HG03571 (cell line): ENCODE results near the gene FOXQ1.

Experiments used
- ATAC-seq: cut with Tn5 transposase; IDR thresholded peaks from one replicate; pipeline ENCODE4 v1.9.1; 2021; ENCODE audit not compliant: unreplicated experiment

FOXQ1 gene

DNA sequence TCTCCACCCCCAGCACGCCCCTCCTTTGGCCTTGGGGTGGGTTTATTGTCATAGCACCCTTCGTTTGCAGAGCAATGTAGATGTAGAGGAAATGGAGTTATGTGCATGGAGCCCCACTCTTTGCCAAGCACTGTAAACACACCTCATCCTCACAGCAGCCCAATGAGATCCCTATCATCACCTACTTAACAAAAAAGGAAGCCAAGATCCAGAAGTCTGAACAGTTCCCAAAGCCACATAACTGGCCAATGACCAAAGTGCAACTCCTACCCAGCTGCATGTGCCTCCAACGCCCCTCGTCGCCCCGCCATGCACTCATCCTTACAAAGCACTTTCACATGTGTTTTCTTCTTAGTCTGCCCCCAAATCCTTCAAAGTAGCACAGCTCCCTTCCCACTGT lies 21.8 kb upstream of the FOXQ1 start:
- ATAC-seq = no peak

DNA sequence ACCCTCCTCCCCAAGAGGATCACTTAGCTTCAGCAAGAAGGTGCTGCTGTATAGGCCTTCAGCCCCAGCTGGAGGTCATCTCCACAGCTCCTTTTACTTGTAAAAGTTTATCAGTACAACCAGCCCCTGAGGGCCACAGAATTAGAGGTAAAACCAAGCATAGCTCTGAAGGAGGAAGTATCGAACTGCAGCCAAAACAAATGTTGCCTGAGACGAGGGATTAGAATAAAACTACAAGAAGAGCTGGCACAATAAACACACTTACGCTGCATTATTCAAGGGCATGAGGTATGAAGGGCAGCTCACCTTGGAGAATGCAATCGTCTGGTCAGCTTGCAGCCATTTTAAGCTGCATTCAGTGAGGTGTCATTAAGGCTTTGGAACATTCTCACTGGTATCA lies 21.1 kb upstream of the FOXQ1 start:
- ATAC-seq = no peak

DNA sequence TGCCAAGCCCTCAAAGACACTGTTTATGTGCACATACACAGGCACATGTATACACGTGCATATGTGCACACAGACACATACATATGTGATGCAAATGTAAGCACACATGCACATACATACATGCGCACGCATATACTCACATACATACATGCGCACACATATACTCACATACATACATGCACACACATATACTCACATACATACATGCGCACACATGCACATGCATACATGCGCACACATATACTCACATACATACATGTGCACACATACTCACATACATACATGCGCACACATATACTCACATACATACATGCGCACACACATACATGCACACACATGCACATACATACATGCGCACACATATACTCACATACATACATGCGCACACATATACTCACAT lies 20.5 kb upstream of the FOXQ1 start:
- ATAC-seq = no peak

DNA sequence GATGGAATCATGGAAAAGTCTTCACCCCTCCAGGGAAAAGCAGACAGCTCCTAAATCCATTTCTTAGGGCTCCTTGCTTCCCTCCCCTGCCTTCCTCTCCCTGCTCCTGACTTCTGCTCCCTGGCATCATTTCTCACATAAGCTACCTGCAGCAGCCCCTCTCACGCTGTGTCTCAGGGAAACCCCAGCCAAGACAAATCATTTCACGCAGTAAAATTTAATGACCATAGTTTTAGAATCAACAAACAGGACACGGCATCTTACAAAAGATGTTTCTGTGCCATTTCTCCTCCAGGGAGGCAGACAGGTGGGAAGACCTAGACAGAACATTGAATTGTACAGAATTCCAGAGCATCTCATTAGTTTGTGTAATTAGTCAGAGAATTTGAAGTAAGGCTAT lies 16.5 kb upstream of the FOXQ1 start:
- ATAC-seq = no peak

DNA sequence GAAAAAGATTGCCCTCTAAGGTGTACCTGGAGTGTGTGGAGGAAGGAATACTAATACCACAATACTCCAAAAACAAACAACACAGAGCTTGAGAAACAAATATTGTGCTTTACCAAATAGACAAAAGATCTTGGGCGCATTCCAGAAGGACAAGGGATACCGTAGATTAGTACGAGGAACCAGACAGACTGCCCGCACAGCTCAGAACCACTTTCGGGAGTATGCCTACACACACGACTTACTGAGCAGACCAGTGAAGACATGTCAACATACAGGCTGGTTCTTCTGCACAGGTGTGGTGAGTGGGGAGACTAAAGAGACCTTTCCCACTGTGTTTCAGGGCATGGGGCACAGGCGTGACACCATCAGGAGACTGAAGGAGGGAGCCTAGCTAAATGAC lies 15.8 kb upstream of the FOXQ1 start:
- no peak for ATAC-seq

DNA sequence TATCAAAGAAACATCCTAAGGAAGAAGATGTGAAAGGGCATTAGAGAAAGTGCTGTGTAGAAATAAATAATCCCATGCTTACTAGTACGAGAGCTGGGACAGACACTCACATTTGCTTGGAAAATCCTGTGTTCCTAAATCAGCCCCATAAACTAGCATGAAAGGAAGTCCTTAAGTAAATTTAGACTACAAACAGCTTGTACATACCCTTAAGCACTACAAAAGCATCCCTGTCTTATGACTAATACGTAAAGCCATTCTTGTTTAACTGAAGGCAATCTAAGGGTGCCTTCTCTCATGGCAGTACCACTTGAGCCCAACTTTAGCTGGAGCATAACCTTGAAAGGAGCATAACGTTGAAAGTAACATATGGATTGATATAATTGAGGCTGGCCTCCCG lies 15.4 kb upstream of the FOXQ1 start:
- no peak for ATAC-seq

DNA sequence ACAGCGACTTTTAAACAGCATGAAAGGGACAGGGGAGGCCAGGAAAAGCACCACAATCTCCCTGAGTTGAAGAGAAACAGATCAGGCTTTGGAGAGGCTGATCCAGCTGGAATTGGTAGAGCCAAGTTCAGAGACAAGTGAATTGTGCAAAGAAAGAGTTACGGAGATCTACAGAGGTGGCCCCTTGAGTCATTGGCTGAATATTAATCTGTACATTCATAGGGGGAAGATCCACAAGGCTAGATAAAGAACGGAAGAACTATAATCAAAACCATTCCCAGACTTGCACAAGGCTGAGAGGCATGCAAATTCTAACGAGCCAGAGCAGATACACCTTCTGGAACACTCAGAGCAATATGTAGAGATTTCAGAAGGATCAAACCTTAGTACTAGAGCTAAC lies 14.2 kb upstream of the FOXQ1 start:
- ATAC-seq = no peak

DNA sequence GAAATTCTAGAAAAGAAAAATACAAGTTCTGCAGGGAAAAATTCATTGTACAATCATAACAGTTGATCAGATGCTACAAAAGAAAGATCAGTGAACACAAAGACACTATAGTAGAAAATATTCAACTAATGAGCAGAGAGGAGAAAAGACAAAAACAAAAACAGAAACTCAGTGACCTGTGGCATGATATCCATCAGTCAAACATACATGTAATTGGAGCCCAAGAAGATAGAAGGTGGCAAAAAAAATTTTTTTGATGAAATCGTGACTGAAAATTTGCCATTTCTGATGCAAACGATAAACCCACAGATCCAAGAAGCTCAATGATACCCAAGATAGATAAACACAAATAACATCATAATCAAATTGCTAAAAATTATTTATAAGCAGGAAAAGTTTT lies 13.1 kb upstream of the FOXQ1 start:
- no peak for ATAC-seq

DNA sequence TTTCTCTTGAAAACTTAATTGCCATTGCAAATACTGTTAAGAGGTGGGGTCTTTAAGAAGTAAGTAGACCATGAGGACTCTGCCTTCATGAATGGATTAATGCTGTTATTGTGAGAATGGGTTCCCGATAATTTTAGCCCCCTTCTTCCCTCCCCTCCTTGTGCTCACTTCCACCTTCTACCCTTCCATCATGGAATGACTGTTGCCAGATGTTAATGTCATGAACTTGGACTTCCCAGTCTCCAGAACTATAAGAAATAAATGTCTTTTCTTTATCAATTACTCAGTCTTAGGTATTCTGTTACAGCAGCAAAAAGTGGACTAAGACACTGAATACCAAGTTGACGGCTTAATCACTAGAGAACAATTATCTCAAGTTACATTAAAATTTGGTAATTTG lies 5.8 kb upstream of the FOXQ1 start:
- ATAC-seq = no peak

DNA sequence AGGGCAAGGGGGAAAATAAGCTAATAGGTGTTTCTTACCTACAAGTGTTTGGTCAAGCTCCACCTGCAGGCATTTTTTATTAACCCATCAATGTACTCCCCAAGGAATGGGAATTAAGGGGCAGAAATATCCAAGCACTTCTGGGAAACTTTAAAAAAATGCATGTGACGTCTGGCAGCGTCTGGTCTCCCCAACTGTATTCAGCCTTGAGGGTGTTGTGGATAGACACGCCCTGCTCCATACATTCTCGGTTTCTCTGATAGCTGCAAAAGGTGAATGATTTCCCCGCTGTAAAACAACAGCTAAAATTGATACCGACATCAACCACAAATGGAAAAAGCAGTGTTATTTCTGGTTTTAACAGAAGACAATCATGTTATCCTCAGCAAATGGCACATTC lies 2.5 kb upstream of the FOXQ1 start:
- no peak for ATAC-seq

DNA sequence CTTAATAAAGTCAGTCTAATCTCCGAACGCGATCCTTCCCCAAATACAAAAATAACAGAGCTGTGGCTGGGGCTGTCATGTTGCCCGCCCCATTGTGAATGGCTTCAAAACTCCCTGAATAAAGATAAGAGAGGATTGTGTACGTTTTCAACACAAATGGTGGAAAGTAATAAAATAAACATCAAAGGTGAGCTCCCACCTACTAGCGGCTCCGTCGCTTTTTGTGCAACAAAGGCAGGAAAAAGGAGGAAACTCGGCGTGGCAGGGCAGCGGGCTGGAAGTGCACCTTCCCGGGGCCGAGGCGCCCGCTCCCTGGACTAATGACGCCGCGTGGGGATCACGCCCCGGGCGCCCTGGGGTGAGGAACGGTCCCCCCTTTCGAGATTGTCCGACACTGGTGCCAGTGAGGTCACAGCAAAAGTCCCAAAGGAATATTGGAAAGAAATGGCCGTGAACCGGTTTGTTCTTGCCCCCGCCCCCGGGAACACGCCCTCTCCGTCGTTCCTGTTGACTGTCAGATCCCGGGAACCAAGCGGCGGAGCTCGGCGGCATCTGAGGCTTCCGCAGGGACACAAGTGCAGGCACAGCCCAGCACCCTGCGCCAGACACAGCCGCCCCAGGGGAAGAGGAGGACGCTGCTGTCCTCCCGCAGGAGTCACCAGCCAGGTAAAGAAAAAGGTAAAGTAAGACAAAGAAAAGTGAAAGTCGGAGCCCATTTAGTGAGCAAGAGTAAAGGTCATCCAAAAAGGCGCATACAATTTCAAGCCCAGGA lies 1.1 kb upstream of the FOXQ1 start:
- no peak for ATAC-seq

DNA sequence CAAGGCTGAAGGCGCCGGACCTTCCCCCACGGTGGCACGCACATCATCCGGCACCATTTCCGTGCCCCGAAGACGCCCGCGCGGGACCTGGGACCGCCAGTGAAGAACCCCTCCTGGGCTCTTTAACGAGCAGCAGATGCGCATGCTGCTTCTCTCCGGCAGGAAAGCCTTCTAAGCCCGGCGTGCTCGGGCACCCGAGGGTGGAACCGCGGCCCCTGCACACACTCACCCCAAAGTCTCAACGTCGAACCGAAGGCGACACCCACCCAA lies 240 bp downstream of the FOXQ1 start:
- no peak for ATAC-seq

DNA sequence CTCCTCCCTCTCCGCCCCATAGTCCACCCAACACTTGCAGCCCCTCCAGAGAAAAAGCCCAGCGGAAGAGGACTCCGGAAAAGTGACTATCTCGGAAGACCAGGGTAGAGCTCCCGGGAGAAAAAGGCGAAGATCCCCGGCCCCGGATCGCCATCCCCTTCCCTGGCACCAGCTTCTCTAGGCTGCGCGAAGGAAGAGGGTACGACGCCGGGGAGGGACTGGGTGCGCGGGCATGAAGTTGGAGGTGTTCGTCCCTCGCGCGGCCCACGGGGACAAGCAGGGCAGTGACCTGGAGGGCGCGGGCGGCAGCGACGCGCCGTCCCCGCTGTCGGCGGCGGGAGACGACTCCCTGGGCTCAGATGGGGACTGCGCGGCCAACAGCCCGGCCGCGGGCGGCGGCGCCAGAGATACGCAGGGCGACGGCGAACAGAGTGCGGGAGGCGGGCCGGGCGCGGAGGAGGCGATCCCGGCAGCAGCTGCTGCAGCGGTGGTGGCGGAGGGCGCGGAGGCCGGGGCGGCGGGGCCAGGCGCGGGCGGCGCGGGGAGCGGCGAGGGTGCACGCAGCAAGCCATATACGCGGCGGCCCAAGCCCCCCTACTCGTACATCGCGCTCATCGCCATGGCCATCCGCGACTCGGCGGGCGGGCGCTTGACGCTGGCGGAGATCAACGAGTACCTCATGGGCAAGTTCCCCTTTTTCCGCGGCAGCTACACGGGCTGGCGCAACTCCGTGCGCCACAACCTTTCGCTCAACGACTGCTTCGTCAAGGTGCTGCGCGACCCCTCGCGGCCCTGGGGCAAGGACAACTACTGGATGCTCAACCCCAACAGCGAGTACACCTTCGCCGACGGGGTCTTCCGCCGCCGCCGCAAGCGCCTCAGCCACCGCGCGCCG lies 822 bp downstream of the FOXQ1 start:
- no peak for ATAC-seq

DNA sequence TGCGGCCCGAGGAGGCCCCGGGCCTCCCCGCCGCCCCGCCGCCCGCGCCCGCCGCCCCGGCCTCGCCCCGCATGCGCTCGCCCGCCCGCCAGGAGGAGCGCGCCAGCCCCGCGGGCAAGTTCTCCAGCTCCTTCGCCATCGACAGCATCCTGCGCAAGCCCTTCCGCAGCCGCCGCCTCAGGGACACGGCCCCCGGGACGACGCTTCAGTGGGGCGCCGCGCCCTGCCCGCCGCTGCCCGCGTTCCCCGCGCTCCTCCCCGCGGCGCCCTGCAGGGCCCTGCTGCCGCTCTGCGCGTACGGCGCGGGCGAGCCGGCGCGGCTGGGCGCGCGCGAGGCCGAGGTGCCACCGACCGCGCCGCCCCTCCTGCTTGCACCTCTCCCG lies 1.5 kb downstream of the FOXQ1 start:
- ATAC-seq = no peak

DNA sequence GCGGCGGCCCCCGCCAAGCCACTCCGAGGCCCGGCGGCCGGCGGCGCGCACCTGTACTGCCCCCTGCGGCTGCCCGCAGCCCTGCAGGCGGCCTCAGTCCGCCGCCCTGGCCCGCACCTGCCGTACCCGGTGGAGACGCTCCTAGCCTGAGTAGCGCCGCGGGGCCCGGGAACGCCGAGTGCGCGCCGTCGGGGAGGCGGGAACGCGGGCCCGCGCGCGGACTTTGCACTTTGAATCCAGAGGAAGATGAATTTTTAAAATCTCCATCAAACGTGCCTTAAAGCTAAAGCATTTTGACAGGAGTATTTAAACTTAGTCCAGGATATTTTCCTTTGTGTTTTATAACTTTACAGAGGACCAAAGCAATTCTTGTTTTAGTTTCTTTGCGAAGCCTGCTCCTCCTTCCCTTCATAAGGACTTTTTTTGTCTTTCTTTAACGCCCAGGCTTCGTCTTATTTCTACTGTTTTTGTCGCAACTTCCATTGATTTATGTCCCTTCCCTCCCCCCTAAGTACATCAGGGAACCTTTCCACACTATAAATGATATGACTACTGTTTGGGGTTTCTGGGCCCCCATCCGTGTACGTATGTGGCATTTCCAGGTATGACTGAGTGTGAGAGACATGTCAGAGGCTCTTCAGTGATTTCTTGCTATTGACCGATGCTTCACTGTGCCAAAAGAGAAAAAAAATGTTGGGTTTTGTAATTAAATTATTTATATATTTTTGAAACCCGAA lies 2.0 kb downstream of the FOXQ1 start:
- no peak for ATAC-seq

DNA sequence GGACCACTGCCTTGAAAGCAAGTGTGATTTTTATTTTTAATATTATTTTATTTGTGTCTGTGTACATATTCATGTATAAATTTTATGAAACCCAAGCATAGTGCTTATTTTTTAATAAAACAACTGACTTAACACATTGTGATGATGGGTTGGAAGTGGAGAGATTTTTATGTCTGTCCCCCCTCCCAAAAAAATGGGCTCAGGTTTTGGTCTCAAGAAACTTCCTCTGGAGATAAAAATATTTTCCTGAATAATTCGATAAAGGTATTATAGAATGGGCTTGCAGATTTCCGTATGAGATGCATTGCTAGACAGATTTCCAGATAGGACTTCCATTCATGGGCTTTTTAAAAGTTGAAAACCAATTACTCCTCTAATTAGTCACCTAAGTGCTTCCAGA lies 2.7 kb downstream of the FOXQ1 start:
- no peak for ATAC-seq

DNA sequence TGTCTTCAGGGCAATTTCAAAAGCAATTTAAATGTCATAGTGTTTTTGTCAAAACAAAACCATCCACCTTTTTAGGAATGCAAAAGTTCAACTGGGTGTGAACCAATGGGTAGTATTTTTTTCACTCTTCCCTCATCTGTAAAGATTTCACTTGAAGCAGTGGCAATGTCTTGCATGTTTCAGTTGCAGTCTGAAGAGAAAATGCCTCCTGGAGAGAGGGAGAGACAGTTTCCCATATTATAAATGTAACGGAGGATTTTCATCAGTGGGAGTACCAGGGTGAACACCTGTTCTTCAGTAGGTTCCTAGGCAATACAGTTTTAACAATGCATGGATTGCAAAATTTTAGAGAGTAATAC lies 3.3 kb downstream of the FOXQ1 start:
- ATAC-seq = no peak

DNA sequence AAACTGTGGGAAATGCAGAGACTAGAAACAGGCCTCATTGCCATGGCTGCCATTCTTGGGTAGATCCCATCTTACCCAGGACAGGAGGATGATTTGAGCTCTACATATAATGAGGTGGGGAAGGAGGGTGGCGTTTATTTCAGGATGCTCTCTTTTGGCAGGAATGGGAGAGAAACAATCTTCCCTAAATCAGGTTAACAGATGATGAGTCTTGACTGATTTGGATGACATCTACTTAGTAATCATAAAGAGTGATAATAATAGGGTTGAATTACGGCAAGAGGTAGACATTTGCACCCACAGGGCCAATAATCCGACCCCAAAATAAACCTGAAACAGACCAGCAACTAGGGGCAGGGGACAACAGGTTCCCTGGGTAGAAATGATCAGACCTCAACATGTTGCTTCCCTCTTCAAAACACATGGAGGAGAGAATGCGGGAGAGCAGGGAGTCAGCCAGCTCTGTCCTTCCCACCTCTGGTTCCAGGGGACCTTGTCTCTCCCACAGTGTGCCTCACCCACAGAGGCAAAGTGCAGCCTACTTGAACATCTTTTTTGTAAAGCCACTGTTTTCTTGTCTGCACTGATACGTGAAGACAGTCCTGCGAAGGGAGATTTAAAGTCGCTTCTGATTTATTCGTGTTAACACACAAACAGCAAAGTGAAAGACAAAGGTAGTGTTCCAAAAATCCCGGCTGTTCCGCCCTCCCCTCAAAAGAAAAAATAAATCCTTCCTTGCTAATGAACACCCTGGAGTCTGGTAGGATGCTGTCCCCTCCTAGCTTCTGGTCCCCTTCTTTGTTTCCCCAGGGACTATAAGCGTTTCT lies 3.9 kb downstream of the FOXQ1 start:
- ATAC-seq = no peak

DNA sequence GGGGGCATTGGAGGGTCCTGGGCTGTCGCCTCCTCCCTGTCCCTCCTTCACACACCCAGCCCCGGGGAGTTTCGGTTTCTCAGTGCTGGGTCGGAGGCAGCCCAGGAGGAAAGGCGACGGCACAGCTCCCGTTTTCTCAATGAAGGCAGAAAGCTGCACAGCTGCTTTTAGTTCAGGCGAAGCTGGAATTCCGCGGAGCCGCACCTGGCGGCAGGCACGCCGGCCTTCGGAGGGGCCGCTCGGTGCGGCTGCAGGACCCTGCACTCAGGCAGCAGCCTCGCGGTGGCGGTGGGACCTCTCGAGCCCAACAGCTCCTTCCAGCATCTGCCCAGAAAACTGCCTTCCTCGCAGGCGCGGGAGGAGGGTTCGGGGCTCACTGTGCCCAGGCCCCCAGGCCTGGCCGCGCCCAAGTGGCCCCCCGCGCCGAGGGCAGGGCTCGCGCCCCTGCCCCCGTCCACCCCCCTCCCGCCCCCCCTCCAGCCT lies 4.6 kb downstream of the FOXQ1 start:
- ATAC-seq = no peak

DNA sequence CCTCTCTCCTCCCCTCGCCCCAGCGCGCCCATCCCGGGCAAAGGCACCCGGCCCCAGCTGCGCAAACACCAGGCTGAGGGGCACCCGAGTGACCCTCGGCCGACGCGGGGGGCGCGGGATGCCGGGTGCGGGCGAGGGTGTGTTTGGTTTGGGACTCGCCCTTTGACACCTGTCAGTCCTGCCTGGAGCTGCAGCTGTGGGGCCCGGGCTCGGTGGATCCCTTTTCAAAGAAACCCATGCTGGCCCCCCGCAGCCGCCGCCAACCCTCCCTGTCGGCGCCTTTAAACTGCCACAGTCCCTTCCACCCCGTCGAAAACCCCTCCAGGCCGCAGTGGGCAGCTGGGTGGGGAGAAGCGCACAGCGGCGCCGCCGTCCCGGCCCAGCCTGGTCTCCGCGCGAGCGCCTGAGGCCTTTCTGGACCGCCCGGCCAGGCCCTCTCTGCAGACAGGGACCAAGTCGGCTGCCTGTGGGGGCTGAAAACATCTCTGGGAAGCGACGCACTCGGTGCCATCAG lies 5.5 kb downstream of the FOXQ1 start:
- ATAC-seq = no peak

DNA sequence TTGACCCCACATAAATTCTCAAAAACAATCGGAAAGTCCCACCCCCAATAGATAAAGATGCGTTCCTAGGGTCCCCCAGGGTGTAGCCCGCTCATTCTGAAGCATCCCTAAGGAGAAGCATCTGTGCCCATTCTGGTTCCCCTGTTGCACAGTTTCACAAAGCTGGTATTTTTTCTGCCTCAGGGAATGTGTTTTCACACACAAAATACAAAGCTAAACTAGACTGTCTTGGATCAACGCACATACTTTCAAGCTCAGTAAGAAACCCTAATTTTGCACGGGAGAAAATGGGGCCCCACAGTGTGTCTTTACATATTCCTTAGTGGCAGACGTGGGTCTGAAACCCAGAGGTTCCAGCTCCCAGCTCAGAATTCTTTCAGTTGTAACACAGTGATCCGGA lies 6.1 kb downstream of the FOXQ1 start:
- ATAC-seq = no peak
